PFSK-1 (cell line): Measurements from ENCODE around the gene MYH14.

Experiments used
- POLR2AphosphoS5 ChIP-seq: IDR thresholded peaks from 2 replicates; pipeline ENCODE4 v1.6.1; 2012; ENCODE audit warnings: low read depth, mild to moderate bottlenecking, control low read depth, low read length, moderate library complexity
- SIN3A ChIP-seq: IDR thresholded peaks from 2 replicates; pipeline ENCODE4 v1.6.1; 2012; ENCODE audit warnings: mild to moderate bottlenecking, low read length, moderate library complexity, borderline replicate concordance; ENCODE audit not compliant: insufficient read depth
- TAF1 ChIP-seq: IDR thresholded peaks from 2 replicates; pipeline ENCODE4 v1.6.1; 2012; ENCODE audit warnings: low read length, control low read depth, borderline replicate concordance; ENCODE audit not compliant: insufficient read depth

DNA sequence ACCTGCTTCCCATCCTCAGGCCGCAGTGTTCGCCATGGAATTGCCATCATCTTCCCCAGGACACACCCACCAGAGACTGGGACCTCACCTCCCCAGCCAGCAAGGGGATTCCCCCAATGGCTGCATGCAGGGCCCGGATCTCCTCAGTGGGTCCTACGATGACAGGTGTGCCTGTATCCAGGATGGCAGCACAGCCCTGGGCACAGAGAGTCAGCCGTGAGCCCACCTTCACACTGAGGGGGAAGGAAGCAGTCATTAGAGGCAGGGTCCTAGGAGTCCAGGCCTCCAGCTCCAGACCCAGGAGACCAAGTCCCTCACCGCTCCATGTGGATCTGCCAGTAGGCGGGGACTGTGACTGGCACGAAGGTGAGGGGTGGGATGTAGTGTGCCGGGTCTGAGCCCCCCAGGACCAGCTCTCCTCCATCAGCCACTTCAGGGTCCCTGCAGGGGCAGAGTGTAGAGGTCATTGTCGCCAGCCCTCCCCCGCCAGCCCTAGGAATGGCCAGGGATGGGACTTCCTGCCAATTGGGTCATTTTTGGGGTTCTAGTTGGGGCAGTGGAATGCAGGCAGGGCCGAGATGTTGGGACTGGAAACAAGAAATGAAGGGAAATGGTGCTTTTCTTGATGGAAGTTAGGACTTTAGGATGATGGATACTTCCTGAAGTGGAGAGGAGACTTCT, 131.5 kb downstream of the MYH14 start:
- no peak for TF ChIP-seq POLR2AphosphoS5
- no peak for TF ChIP-seq TAF1
- no peak for TF ChIP-seq SIN3A
